Astrocyte (in vitro differentiated cells and primary cell): Measurements from ENCODE around the gene KIF18B. TPM values are rescaled to one million over a fixed set of nuclear protein-coding genes. Genes with fewer than 3 reads are reported as not detected.
A peak's percentile ranks its signal among the peaks of the same experiment; 100 is the strongest.

Experiments used
- DNase-seq: peaks from one replicate; pipeline ENCODE4 v3.0.0-alpha.2; 2010; ENCODE audit warnings: low read depth
- FAIRE-seq: peaks from 2 replicates; lab custom pipeline; 2011; peaks lifted over from hg19 to GRCh38; lab: Jason Lieb, UNC
- H2AFZ ChIP-seq: 2 replicates; pipeline ENCODE4 v1.6.0; 2012; ENCODE audit warnings: low read depth, low read length, inconsistent platforms
- H3K27ac ChIP-seq: 2 replicates; pipeline ENCODE4 v1.5.1; 2011; ENCODE audit warnings: low read depth, low read length, inconsistent platforms
- H3K27me3 ChIP-seq: 2 replicates; pipeline ENCODE4 v1.6.0; 2011; ENCODE audit warnings: low read length, inconsistent platforms; ENCODE audit not compliant: insufficient read depth
- H3K36me3 ChIP-seq: 2 replicates; pipeline ENCODE4 v1.5.1; 2011; ENCODE audit warnings: low read length, inconsistent platforms; ENCODE audit not compliant: insufficient read depth
- H3K4me1 ChIP-seq: 2 replicates; pipeline ENCODE4 v1.5.1; 2011; ENCODE audit warnings: low read length, inconsistent platforms; ENCODE audit not compliant: insufficient read depth
- H3K4me2 ChIP-seq: 2 replicates; pipeline ENCODE4 v1.6.0; 2012; ENCODE audit warnings: low read length, inconsistent platforms
- H3K4me3 ChIP-seq: 2 replicates; pipeline ENCODE4 v1.5.1; 2011; ENCODE audit warnings: low read depth, mild to moderate bottlenecking, low read length, inconsistent platforms; ENCODE audit not compliant: insufficient read depth
- H3K79me2 ChIP-seq: 2 replicates; pipeline ENCODE4 v1.6.0; 2012; ENCODE audit warnings: mild to moderate bottlenecking, low read length, inconsistent platforms; ENCODE audit not compliant: insufficient read depth
- H3K9ac ChIP-seq: 2 replicates; pipeline ENCODE4 v1.6.0; 2012; ENCODE audit warnings: mild to moderate bottlenecking, low read length, inconsistent platforms
- H3K9me3 ChIP-seq: 2 replicates; pipeline ENCODE4 v1.5.1; 2012; ENCODE audit warnings: low read depth, mild to moderate bottlenecking, low read length, inconsistent platforms; ENCODE audit not compliant: insufficient read depth
- H4K20me1 ChIP-seq: 2 replicates; pipeline ENCODE4 v1.6.0; 2012; ENCODE audit warnings: low read length, inconsistent platforms; ENCODE audit not compliant: insufficient read depth
- H3K27ac Mint-ChIP-seq: one replicate; pipeline ENCODE4 v1.8.0; 2021; ENCODE audit warnings: mild to moderate bottlenecking, mixed read lengths; ENCODE audit not compliant: unreplicated experiment
- H3K27me3 Mint-ChIP-seq: one replicate; pipeline ENCODE4 v1.8.0; 2021; ENCODE audit warnings: low read depth, mixed read lengths; ENCODE audit not compliant: unreplicated experiment
- H3K36me3 Mint-ChIP-seq: one replicate; pipeline ENCODE4 v1.8.0; 2021; ENCODE audit warnings: low read depth, mixed read lengths; ENCODE audit not compliant: unreplicated experiment
- H3K4me1 Mint-ChIP-seq: one replicate; pipeline ENCODE4 v1.8.0; 2021; ENCODE audit warnings: low read depth, mixed read lengths; ENCODE audit not compliant: unreplicated experiment
- H3K4me3 Mint-ChIP-seq: one replicate; pipeline ENCODE4 v1.8.0; 2021; ENCODE audit warnings: mild to moderate bottlenecking, moderate library complexity, mixed read lengths; ENCODE audit not compliant: unreplicated experiment
- H3K9me3 Mint-ChIP-seq: one replicate; pipeline ENCODE4 v1.8.0; 2021; ENCODE audit warnings: mild to moderate bottlenecking, mixed read lengths; ENCODE audit not compliant: unreplicated experiment
- CTCF ChIP-seq: IDR thresholded peaks from 2 replicates; pipeline ENCODE4 v1.5.1; 2011; ENCODE audit warnings: low read depth, mild to moderate bottlenecking, inconsistent platforms, low read length, moderate library complexity; ENCODE audit not compliant: insufficient read depth
- EZH2 ChIP-seq: IDR thresholded peaks from 2 replicates; pipeline ENCODE4 v1.6.1; 2012; ENCODE audit warnings: mild to moderate bottlenecking, low read length, inconsistent platforms; ENCODE audit not compliant: insufficient read depth
- total RNA-seq: library from RNA; stranded (reverse); gene quantifications from 2 replicates; pipeline ENCODE4 v1.2.1, GENCODE V29; 2021

Gene KIF18B
- total RNA-seq, 1 donor from 2014 or later = 1.8 TPM

GRCh38 chr17:44906763-44907728, 40.5 kb downstream of the KIF18B start:
- FAIRE-seq = no peak
- peak overlapping the region; percentile 35 for H3K27ac ChIP-seq
- H2AFZ ChIP-seq = no peak overlapping the region
- H4K20me1 ChIP-seq = no peaks in the 10 kb centered on the region
- H3K9me3 Mint-ChIP-seq = peaks cover 4% of the 10 kb centered on the region
- H3K9me3 ChIP-seq = no peaks in the 10 kb centered on the region
- H3K4me1 Mint-ChIP-seq = peaks cover 33% of the 10 kb centered on the region
- H3K79me2 ChIP-seq = no peaks in the 10 kb centered on the region
- peak; percentile 23 for DNase-seq
- H3K9ac ChIP-seq = no peak overlapping the region
- no peak overlapping the region for H3K27ac Mint-ChIP-seq
- no peaks in the 10 kb centered on the region for H3K36me3 ChIP-seq
- H3K4me3 Mint-ChIP-seq = no peak overlapping the region
- no peaks in the 10 kb centered on the region for H3K27me3 ChIP-seq
- no peak overlapping the region for H3K4me3 ChIP-seq
- H3K36me3 Mint-ChIP-seq = peaks cover 6% of the 10 kb centered on the region
- TF ChIP-seq EZH2 = no peak
- TF ChIP-seq CTCF = no peak
- peak overlapping the region; percentile 75 for H3K4me2 ChIP-seq
- H3K27me3 Mint-ChIP-seq = peaks cover 15% of the 10 kb centered on the region
- peaks cover 35% of the 10 kb centered on the region for H3K4me1 ChIP-seq

GRCh38 chr17:44906010-44906646, 41.4 kb downstream of the KIF18B start:
- Mint-ChIP-seq H3K9me3 (peaks cover 4% of the 10 kb centered on the region), H3K4me1 (peaks cover 42% of the 10 kb centered on the region), H3K27me3 (peaks cover 8% of the 10 kb centered on the region), H3K36me3 (peaks cover 9% of the 10 kb centered on the region), H3K27ac (peak overlapping the region; percentile 89), H3K4me3 (peak overlapping the region; percentile 24)
- H3K4me3 ChIP-seq = peak overlapping the region; percentile 9
- H3K9ac ChIP-seq = peak overlapping the region; percentile 71
- H3K36me3 ChIP-seq = no peaks in the 10 kb centered on the region
- peaks cover 45% of the 10 kb centered on the region for H3K4me1 ChIP-seq
- no peaks in the 10 kb centered on the region for H3K9me3 ChIP-seq
- DNase-seq (peak; percentile 94), FAIRE-seq (peak; percentile 95)
- no peaks in the 10 kb centered on the region for H3K79me2 ChIP-seq
- H3K27ac ChIP-seq = peak overlapping the region; percentile 74
- H3K4me2 ChIP-seq = peak overlapping the region; percentile 75
- H2AFZ ChIP-seq = peak overlapping the region; percentile 66
- no peaks in the 10 kb centered on the region for H4K20me1 ChIP-seq
- no peaks in the 10 kb centered on the region for H3K27me3 ChIP-seq
- TF ChIP-seq CTCF = no peak
- no peak for TF ChIP-seq EZH2
